ENCODE measurements around the gene SLC25A24. TPM values are rescaled to one million over a fixed set of nuclear protein-coding genes. Genes with fewer than 3 reads are reported as not detected.
"Not testable (repeated sequence)": the region's sequence is repeated elsewhere in the genome, so short reads cannot be mapped to it uniquely, and the experiment has no call there.

SLC25A24 gene
- total RNA-seq, 2 donors from 2014 or later, result 16.0 to 27.3 TPM

DNA sequence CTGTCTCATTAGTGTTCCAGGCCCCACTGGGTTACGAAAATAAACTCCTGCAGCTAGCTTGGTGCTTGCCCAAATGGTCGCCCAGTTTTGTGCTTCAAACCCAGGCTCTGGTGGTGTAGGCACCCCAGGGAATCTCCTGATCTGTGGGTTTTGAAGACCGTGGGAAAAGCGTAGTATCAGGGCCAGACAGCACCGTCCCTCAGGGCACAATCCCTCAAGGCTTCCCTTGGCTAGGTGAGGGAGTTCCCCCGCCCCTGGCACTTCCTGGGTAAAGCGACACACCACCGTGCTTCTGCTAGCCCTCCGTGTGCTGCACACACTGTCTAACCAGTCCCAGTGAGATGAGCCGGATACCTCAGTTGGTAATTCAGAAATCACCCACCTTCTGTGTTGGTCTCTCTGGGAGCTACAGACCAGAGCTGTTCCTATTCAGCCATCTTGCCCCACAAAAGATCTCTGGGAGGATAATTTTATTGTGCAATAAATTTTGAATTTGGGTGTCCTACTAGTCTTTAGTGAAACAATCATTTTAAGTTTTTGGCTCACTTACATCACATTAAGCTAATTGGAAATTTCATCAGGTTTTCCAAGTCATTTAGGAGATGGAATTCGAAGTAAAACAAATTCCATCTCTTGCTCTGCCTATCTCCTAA lies 9.4 kb upstream of the SLC25A24 start:
- Mint-ChIP-seq H3K4me3 (peak overlapping the region; percentile 20), H3K36me3 (ENCODE audit: low read depth) (no peaks in the 10 kb centered on the region), H3K9me3 (no peaks in the 10 kb centered on the region), H3K27ac (no peak overlapping the region), H3K27me3 (peaks cover 10% of the 10 kb centered on the region), H3K4me1 (no peaks in the 10 kb centered on the region)
- peak; percentile 74 for ATAC-seq (replicated peaks)

DNA sequence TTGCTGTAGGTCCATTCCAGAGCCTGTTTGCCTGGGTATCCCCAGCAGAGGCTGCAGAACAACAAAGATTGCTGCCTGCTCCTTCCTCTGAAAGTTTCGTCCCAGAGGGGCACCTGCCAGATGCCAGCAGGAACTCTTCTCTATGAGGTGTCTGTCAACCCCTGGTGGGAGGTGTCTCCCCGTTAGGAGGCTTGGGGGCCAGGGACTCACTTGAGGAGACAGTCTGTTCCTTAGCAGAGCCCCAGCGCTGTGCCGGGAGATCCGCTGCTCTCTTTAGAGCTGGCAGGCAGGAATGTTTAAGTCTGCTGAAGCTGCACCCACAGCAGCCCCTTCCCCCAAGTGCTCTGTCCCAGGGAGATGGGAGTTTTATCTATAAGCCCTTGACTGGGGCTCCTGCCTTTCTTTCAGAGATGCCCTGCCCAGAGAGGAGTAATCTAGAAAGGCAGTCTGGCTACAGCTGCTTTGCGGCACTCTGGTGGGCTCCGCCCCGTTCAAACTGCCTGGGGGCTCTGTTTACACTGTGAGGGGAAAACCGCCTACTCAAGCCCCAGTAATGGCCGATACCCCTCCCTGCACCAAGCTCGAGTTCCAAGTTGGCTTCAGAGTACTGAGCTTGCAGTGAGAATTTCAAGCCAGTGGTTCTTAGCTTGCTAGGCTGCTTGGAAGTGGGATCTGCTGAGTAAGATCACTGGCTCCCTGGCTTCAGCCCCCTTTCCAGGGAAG lies 8.7 kb upstream of the SLC25A24 start:
- no peak overlapping the region for H3K4me3 Mint-ChIP-seq
- H3K9me3 Mint-ChIP-seq, result no peaks in the 10 kb centered on the region
- H3K27me3 Mint-ChIP-seq, result peaks cover 9% of the 10 kb centered on the region
- no peaks in the 10 kb centered on the region for H3K36me3 Mint-ChIP-seq (ENCODE audit: low read depth)
- H3K27ac Mint-ChIP-seq, result no peak overlapping the region
- H3K4me1 Mint-ChIP-seq, result no peaks in the 10 kb centered on the region
- ATAC-seq (replicated peaks), result no peak

DNA sequence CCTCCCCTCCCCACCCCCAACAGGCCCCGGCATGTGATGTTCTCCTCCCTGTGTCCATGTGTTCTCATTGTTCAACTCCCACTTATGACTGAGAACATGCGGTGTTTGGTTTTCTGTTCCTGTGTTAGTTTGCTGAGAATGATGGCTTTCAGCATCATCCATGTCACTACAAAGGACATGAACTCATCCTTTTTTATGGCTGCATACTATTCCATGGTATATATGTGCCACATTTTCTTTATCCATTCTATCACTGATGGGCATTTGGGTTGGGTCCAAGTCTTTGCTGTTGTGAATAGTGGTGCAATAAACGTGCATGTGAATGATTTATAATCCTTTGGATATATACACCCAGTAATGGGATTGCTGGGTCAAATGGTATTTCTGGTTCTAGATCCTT lies 3.4 kb upstream of the SLC25A24 start:
- H3K27me3 Mint-ChIP-seq; H3K36me3 Mint-ChIP-seq (ENCODE audit: low read depth); H3K4me3 Mint-ChIP-seq; H3K9me3 Mint-ChIP-seq; H3K27ac Mint-ChIP-seq; ATAC-seq (replicated peaks): not testable (repeated sequence)
- peaks cover 10% of the 10 kb centered on the region for H3K4me1 Mint-ChIP-seq

DNA sequence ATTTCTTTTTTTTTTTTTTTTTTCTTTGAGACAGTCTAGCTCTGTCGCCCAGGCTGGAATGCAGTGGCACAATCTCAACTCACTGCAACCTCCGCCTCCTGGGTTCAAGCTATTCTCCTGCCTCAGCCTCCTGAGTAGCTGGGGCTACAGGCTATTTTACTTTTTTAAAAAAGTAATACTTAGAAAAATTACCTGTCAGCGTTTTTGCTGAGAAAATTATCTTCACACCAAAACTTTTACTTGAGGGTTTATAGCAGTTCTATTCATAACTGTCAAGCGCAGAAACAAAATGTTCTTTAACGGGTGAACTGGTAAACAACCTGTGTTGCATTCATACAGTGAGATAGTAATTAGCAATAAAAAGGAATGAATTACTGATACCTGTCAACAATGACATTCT lies 1.5 kb upstream of the SLC25A24 start:
- Mint-ChIP-seq H3K4me3 (peak overlapping the region; percentile 89), H3K4me1 (peaks cover 20% of the 10 kb centered on the region)

DNA sequence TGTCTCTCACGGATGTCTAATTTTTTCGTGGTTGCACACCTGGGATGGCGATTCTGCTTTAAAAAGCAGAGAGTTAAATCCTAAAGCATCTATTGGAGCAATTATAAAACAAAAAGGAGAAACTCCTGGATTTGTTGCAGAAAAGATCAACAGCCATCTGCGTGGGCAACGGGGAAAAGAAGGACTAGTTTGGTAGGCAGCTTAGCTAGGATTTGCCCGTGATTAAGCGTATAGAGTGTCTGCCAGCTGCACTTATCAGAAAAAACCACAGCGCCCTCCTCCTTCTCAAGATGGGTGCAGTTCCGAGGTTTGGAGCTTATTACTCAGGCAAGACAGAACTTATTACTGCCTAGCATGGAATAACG lies 526 bp upstream of the SLC25A24 start:
- Mint-ChIP-seq H3K4me1 (peaks cover 20% of the 10 kb centered on the region), H3K27me3 (no peaks in the 10 kb centered on the region), H3K36me3 (ENCODE audit: low read depth) (peaks cover 12% of the 10 kb centered on the region), H3K27ac (peak overlapping the region; percentile 83), H3K4me3 (peak overlapping the region; percentile 89), H3K9me3 (no peaks in the 10 kb centered on the region)
- ATAC-seq (replicated peaks), result peak; percentile 69

More for the DNA sequence above, 1.5 kb upstream of the SLC25A24 start:
- H3K36me3 Mint-ChIP-seq (ENCODE audit: low read depth), result peaks cover 7% of the 10 kb centered on the region
- ATAC-seq (replicated peaks), result no peak
- H3K27ac Mint-ChIP-seq, result no peak overlapping the region
- no peaks in the 10 kb centered on the region for H3K27me3 Mint-ChIP-seq
- H3K9me3 Mint-ChIP-seq, result no peaks in the 10 kb centered on the region

DNA sequence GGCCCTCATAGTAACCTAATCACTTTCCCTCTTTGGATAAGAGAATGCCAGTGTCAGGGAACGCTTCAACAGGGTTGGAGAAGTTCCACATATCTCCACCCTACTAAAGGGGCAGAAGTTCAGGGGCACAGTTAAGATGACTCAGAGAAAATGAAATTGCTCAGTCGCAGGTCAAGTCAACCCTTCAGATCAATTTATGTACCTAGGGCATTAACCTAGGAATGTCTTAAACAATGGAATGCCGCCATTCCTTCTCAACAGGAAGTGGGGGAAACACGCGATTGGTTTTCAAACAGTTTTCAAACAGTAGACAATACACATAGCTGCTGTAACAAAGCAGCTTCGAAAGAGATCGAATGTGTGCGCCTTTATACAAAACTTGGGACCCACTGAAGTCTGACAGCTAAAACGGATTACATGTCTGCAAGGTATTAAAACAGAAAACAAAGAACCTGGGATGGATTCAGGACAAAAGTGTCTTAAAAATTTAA lies 897 bp downstream of the SLC25A24 start:
- Mint-ChIP-seq H3K27me3 (no peaks in the 10 kb centered on the region), H3K9me3 (no peaks in the 10 kb centered on the region), H3K36me3 (ENCODE audit: low read depth) (peaks cover 21% of the 10 kb centered on the region), H3K27ac (peak overlapping the region; percentile 63), H3K4me1 (peaks cover 20% of the 10 kb centered on the region), H3K4me3 (peak overlapping the region; percentile 89)
- ATAC-seq (replicated peaks), result no peak

DNA sequence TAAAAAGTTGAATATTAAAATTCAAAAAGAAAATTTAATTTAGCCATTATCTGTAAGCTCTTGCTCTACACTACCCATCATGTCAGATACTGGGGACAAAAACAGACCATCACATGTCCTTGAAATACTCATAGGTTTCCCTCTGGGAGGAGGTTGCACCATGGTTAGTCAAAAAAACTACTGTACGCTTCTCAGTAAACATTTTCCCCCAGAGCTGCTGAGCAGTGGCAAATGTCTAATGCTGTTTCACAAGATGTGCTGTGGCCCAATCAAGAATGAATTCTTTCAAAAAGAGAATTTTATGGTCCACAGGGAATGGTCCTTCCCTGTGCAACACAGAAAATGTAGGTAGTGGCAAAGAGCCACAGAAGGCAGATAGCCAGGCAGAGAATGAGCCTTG lies 6.1 kb downstream of the SLC25A24 start:
- Mint-ChIP-seq H3K36me3 (ENCODE audit: low read depth) (peaks cover 31% of the 10 kb centered on the region), H3K4me1 (peaks cover 13% of the 10 kb centered on the region), H3K27ac (no peak overlapping the region), H3K27me3 (no peaks in the 10 kb centered on the region), H3K4me3 (no peak overlapping the region), H3K9me3 (peaks cover 4% of the 10 kb centered on the region)
- ATAC-seq (replicated peaks), result no peak

DNA sequence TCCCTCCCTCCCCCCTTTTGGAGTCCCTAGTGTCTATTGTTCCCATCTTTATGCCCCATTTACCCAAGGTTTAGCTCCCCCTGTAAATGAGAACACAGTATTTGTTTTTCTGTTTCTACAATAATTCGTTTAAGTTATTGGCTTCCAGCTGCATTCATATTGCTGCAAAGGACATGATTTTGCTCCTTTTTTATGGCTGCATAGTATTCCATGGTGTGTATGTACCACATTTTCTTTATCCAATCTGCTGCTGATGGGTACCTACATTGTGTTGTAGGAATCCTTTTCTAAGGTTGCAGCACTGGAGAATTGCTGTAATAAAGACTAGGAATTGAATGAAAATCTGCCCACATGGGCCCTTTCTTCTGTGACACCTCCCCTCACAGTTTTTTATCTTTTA lies 6.8 kb downstream of the SLC25A24 start:
- Mint-ChIP-seq H3K27ac (no peak overlapping the region), H3K36me3 (ENCODE audit: low read depth) (peaks cover 39% of the 10 kb centered on the region), H3K9me3 (peaks cover 4% of the 10 kb centered on the region), H3K27me3 (no peaks in the 10 kb centered on the region), H3K4me1 (peaks cover 18% of the 10 kb centered on the region), H3K4me3 (no peak overlapping the region)
- ATAC-seq (replicated peaks), result no peak

DNA sequence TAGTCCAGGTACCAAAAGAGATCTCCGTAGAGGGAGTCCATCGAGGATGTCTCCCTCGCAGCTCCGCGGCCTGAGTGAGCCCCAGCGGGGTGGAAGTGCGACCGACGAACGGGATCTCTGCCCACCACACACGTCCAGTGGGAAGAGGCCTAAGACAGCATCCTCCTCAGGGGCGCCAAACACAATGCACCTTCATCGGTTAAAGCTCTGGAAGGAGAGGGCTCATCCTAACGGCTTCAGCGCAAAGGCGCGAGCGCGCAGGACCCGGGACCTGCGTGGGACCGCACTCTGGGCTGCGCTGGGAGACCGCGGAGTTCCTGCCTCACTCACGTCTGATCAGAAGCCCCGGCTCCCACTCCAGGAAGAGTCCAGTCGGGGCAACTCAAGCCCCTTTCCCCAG lies 7.6 kb downstream of the SLC25A24 start:
- Mint-ChIP-seq H3K27me3 (no peaks in the 10 kb centered on the region), H3K27ac (no peak overlapping the region), H3K4me3 (no peak overlapping the region), H3K9me3 (peaks cover 8% of the 10 kb centered on the region), H3K4me1 (peaks cover 19% of the 10 kb centered on the region), H3K36me3 (ENCODE audit: low read depth) (peaks cover 44% of the 10 kb centered on the region)
- no peak for ATAC-seq (replicated peaks)

DNA sequence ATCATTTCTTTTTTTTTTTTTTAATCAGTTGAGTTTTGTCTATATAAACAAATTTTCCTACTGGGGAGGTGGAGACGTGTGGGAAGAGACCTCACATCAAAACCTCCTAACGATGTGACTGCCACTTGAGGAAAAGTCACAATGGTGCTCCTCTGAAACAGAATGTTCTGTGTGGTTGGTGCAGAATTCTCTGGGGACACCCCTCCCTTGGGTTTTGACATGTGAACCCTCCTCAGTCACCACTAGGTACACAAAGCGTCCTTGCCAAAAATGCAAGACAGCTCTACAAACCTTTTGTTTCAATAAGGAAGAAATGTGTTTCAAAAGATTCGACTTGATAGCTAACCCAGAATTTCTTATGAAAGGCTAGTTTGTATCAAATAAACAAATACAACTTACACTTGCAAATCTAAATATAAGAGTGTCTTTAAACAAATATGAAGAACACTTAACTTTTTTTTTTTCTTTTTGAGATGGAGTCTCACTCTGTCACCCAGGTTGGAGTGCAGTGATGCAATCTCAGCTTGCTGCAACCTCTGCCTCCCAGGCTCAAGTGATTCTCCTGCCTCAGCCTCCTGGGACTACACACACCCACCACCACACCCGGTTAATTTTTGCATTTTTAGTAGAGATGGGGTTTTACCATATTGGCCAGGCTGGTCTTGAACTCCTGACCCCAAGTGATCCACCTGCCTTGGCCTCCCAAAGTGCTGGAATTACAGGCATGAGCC lies 9.3 kb downstream of the SLC25A24 start:
- H3K36me3 Mint-ChIP-seq (ENCODE audit: low read depth), result peaks cover 36% of the 10 kb centered on the region
- no peak for ATAC-seq (replicated peaks)

DNA sequence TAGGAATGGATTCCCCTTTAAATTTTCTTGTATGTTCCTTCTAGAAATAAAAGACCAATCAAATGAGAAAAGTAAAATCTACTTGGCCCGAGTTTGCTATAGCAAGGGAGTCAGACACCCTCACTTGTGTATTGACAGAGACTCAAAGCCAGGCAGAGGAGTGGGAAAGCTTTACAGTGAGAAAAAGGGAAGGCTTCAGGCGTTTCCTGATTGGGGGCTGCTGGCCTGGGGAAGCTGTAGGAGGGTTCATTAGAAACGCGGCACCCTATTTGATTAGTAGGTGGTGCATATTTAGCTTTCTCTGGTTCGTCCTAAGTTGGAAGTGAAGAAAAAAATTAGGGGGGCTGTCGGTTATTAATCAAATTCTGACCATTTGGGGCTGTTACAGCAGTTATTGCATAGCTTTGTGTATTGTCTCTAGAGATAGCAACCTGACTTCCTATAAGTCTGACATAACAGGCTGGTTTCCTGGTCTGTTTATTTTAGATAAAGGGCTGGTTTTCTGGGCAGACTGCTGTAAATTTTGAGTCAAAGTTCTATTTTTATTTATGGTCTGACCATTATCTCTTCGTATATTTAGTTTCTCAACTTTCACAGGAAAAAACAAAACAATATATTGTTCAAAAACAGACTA lies 10.0 kb downstream of the SLC25A24 start:
- ATAC-seq (replicated peaks), result no peak
- Mint-ChIP-seq H3K27me3 (no peaks in the 10 kb centered on the region), H3K9me3 (peaks cover 8% of the 10 kb centered on the region), H3K36me3 (ENCODE audit: low read depth) (peaks cover 35% of the 10 kb centered on the region), H3K27ac (no peak overlapping the region), H3K4me3 (no peak overlapping the region), H3K4me1 (peaks cover 13% of the 10 kb centered on the region)

More for the DNA sequence above, 9.3 kb downstream of the SLC25A24 start:
- Mint-ChIP-seq H3K27me3 (no peaks in the 10 kb centered on the region), H3K4me3 (no peak overlapping the region), H3K4me1 (peaks cover 13% of the 10 kb centered on the region), H3K9me3 (peaks cover 8% of the 10 kb centered on the region), H3K27ac (no peak overlapping the region)

DNA sequence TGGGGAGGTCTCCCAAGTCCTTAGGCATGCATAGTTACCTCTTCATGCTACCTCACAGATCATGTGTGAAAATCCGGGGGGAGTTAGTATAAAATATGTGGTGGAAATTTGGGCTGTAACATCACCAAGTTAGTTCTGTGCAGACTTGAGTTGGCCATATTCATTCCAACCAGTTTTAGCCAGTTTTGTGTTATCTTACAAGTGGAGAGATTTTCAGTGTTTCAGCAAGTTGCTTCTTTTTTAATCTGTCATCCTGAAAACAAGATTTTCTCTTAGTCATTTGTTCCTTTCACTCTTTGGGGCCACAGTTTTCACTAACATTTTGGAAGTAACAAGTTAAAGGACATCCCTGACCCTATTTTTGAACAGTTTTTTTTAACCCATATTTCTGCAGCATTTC lies 11.3 kb downstream of the SLC25A24 start:
- no peak overlapping the region for H3K27ac Mint-ChIP-seq
- H3K4me3 Mint-ChIP-seq, result peak overlapping the region; percentile 9
- peaks cover 13% of the 10 kb centered on the region for H3K4me1 Mint-ChIP-seq
- ATAC-seq (replicated peaks), result peak; percentile 82
- peaks cover 8% of the 10 kb centered on the region for H3K9me3 Mint-ChIP-seq
- peaks cover 44% of the 10 kb centered on the region for H3K36me3 Mint-ChIP-seq (ENCODE audit: low read depth)
- H3K27me3 Mint-ChIP-seq, result no peaks in the 10 kb centered on the region

DNA sequence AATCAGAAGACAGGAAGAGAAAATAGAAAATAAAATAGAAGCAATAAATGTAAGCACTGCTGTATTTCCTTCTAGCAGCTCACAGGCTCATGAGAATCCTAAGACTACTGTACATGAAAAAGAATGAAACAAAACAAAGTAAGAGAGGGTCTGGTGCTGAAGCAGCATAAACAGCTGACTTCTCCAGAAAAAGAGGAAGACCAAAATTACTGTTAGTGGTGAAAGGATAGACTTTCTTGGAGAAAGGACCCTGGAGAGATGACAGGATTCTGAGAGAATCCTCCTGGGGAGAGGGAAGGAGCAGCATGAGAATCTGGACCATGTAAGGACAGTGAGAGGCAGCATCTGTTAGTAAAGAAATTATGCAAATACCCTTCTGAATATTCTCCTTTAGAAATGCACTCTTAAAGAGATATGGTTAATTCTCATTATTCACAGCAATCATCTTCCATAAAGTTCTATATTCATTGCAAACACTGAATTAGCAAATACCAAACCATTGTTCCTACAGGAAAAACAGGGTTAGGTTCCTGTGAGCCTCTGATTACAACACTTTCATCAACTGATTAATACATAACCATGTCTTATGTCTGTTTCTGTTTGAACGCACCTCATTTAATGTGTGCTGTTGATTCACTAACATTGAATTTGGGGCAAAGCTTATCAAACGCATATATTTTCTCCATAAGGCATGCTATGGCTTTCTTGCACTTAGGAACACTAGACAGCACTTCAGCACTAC lies 17.0 kb downstream of the SLC25A24 start:
- Mint-ChIP-seq H3K36me3 (ENCODE audit: low read depth) (peaks cover 77% of the 10 kb centered on the region), H3K27me3 (no peaks in the 10 kb centered on the region), H3K4me3 (no peak overlapping the region), H3K27ac (peak overlapping the region; percentile 24), H3K9me3 (peaks cover 5% of the 10 kb centered on the region), H3K4me1 (peaks cover 7% of the 10 kb centered on the region)
- no peak for ATAC-seq (replicated peaks)

DNA sequence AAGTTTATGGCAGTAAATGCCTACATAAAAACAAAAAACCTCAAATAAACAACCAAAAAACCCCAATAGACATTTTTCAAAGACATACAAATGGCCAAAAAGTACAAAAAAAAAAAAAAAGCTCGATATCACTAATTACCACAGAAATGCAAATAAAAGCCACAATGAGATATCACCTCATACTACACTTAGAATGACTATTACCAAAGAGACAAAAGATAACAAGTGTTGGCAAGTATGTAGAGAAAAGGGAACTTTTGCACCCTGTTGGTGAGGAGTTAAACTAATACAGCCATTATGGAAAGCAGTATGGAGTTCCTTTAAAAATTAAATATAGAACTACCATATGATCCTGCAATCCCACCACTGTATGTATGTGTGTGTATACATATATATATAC lies 21.1 kb downstream of the SLC25A24 start:
- H3K36me3 Mint-ChIP-seq (ENCODE audit: low read depth), result peaks cover 94% of the 10 kb centered on the region
- peaks cover 4% of the 10 kb centered on the region for H3K9me3 Mint-ChIP-seq
- ATAC-seq (replicated peaks), result no peak
- no peak overlapping the region for H3K4me3 Mint-ChIP-seq
- no peaks in the 10 kb centered on the region for H3K27me3 Mint-ChIP-seq
- no peak overlapping the region for H3K27ac Mint-ChIP-seq
- H3K4me1 Mint-ChIP-seq, result peaks cover 13% of the 10 kb centered on the region
